GM19193 (cell line): ENCODE data around the gene BTG2.

Source experiments
- POLR2A ChIP-seq: IDR thresholded peaks from 4 replicates; pipeline ENCODE4 v1.6.1; 2011; ENCODE audit not compliant: insufficient read depth, insufficient read length; ENCODE audit errors: extremely low read depth

The BTG2 gene

GRCh38 chr1:203320591-203321272 lies 15.4 kb downstream of the BTG2 start:
- no peak for TF ChIP-seq POLR2A

- peak; percentile 30 for TF ChIP-seq POLR2A
Measured at GRCh38 chr1:203321273-203322052, 16.1 kb downstream of the BTG2 start.

GRCh38 chr1:203322500-203323179 lies 17.3 kb downstream of the BTG2 start:
- TF ChIP-seq POLR2A = no peak

GRCh38 chr1:203323587-203323986 lies 18.3 kb downstream of the BTG2 start:
- TF ChIP-seq POLR2A = no peak

GRCh38 chr1:203324105-203325025 lies 19.0 kb downstream of the BTG2 start:
- no peak for TF ChIP-seq POLR2A

- peak; percentile 76 for TF ChIP-seq POLR2A
Measured at GRCh38 chr1:203325026-203325417, 19.7 kb downstream of the BTG2 start.

- TF ChIP-seq POLR2A = no peak
Measured at GRCh38 chr1:203325418-203326091, 20.2 kb downstream of the BTG2 start.

GRCh38 chr1:203326830-203327683 lies 21.7 kb downstream of the BTG2 start:
- peak; percentile 64 for TF ChIP-seq POLR2A

GRCh38 chr1:203327684-203328457 lies 22.6 kb downstream of the BTG2 start:
- peak; percentile 22 for TF ChIP-seq POLR2A

- no peak for TF ChIP-seq POLR2A
Measured at GRCh38 chr1:203328714-203329122, 23.4 kb downstream of the BTG2 start.

- TF ChIP-seq POLR2A = no peak
Measured at GRCh38 chr1:203331224-203331623, 25.9 kb downstream of the BTG2 start.

- TF ChIP-seq POLR2A = no peak
Measured at GRCh38 chr1:203335503-203335902, 30.2 kb downstream of the BTG2 start.
